CD1c-positive myeloid dendritic cell (primary cell): ENCODE data around the gene SLN.

Experiments used
- DNase-seq: peaks from one replicate; pipeline ENCODE4 v3.0.0-alpha.2; 2016; ENCODE audit errors: extremely low spot score

The SLN gene

DNA sequence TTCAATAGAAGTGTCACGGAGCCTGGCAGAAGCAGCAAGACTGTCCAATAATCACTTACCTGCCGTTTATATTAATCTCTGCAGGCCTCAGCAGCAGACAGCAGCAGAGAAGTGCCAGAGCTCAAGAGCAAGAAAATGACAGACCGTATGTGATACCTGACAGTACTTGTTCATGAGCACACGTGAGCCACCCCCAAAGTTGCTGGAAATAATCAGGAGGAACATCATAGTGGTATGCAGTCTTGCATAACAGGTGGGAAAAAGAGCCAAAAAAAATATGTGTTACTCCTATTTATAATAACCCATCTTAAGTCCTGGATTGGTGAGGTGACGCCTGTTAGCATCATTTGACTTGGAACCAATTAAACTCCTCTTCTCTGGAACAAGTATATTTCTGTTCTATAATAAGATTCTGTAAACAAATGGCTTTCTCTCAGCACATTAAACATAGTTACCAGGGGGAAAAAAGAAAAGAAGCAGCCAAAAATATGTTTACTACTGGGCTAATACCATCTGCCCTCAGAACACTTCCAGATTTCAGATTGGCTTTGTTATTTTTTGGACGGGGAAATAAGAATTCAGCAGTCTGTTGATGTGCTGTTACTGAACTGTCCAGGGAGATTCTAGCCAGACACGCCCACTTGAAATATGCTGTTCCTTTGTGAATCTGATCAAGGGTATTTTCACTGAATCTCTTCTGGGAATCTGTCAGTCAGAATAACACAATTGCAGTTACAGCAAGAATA, 7.9 kb upstream of the SLN start:
- no peak for DNase-seq

DNA sequence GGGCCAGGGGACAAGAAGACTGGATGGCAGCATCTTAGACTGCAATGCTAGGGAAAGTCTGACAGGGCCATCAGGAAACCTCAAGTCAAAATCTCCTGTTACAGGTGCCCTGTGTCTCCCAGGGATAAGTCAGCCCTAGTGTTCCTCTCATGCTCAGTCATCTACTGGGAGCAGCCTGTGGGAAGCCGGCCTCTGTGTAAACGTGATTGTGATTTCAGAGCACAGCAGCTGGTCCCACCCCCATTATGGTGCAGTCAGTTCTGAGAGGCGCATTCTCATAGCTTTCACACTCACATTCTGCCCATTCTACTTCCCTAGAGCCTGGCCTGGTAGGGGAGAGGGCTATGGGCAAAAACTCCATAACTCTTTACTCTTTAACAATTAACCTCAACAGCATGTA, 7.2 kb upstream of the SLN start:
- no peak for DNase-seq

DNA sequence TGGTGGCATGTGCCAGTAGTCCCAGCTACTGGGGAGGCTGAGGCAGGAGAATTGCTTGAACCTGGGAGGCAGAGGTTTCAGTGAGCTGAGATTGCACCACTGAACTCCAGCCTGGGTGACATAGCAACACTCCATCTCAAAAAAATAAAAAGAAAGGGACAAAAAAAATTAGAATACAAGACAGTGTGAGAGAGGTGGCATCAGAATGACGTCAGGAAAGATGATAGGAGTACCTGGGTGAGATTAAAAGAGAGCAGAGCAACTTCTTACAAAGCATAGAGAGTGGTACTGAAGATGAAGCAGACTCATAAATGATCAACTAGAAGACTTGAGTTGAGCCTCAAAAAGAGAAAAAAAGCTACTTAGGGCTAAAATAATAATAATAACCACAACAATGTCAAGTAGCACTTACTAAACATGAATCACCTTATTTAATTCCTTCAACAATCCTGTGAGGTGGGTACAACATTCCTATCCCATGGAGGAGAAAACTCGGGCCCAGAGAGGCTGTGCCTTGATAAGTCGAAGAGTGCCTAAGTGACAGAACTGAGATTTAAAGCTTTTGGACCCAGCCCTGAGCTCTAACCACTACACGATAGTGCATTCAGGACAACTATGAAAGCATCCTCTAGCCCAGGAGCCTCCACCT, 5.2 kb upstream of the SLN start:
- no peak for DNase-seq

DNA sequence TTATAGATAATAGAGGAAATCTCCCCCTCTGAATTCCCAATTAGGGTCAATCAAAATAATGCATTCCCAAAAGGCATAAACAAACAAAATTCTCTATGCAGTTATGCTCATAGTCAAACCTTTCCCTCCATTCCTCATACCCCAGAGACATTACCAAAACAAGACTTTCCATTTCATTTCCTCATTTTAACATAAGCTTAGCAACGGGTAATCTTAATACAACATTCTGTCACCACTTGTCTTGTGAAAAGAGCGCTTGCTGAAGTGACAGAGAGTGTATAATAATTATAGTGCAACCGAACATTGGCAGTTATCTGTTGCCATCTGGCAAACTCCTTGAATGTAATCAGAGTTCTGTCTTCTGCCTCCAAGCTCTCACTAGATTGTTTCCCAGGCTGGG, 1.2 kb upstream of the SLN start:
- DNase-seq: no peak

DNA sequence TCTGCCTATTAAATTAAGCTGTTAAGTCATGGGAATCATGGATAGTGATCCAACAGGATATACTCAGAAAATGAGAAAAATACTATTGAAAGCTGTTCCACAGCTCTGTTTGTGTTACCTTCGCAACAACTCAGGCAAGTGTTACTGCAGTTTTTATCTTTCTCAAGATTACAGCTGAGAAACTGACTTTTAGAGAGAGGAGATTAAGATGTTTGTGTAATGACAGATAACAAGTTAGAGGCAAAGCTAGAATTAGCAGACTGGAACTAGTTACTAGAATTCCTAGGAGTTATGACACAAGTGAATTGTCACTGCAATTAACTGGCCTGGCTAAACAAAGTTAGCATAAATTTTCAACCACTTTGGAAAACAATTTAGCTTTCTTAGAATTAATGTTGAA, 1.6 kb downstream of the SLN start:
- DNase-seq: no peak

DNA sequence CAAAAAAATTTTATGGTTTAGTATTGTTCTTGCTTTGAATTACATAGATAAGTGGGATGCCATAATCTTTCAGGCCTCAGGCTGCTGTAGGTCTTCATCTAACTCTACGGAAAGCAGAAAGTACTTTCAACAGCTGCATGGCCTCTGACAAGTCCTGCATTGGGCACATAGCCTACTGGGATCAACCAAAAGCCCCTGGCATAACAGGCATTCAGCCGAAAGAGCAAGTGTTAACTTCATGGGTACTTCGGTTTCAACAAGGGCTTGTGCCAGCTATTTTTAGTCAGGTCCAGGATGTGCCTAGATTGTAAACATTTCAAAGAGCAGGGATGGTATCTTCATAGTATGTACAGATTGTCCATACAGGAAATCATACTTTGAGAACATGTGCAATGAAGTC, 3.1 kb downstream of the SLN start:
- DNase-seq: no peak

DNA sequence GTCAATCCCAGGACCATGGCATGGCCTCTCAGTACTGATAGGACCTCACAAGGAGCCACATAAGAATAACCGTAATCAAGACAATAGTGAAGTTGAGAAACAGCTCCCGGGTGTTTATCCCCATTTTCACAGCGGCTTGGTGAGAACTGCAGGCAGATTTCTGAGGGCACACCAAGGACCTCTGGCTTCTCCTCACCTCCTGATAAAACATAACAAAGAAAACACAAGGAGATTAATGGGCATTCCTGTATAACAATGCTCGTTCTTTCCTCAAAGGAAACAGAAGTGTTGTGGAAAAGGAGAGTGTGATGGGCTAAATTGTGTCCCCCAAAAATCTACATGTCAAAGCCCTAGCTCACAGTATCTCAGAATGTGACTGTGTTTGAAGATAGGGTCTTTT, 4.0 kb downstream of the SLN start:
- no peak for DNase-seq

DNA sequence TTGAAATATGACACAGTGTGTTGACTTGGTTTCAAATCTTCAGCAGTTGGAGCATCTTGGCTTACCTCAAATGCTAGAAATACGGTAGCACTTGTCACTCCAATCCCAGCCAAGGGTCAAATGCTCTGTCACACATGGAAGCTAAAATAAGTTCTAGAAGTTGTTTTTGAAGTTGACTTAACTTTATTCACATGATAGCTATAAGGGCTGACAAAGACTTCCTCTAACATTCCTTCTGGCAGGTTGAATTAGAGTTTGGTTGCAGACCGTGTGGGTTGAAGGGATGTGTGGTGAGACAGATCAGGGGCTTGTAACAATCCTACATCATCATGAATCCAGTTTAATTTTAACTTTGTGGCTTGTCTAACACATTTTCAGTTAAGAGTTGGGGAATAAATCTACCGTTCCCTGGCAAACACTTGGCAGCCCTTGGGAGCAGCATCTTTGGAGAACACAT, 4.6 kb downstream of the SLN start:
- no peak for DNase-seq

DNA sequence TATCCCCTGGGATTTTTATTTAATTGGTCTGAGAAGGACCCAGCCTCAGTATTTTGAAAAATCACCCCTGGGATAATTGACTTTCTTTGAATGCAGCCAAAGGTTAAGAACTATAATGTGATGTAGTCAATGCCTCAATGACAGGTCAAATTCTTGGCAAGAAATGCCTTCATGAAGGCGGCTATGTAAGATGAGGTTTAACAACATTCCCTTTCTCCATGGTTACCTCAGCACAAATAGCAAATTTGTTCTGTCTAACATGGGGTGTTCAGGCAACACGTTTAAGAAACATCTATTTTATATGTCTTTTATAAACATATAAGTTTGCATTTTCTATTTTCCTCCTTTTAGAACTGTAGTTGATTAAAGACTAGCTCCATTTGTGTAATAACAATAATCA, 5.3 kb downstream of the SLN start:
- DNase-seq: no peak

DNA sequence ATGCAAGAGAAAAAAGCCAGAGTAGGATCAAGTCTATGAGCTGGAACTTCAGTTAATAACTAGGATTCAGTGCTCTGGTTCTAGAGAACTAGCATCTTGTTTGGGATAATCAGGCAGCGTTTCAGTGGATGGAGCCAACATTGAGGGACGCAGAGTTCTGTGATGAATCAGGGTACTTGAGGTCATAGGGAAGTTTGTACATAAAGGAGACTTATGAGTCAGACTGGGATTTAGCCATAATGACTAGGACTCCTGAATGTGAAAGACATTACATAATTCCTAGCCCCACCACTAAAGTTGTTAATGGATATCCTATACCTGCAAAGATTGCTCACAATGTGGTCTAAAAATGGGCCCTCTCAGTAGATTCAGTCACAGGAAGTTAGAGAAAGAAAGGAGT, 6.8 kb downstream of the SLN start:
- no peak for DNase-seq

DNA sequence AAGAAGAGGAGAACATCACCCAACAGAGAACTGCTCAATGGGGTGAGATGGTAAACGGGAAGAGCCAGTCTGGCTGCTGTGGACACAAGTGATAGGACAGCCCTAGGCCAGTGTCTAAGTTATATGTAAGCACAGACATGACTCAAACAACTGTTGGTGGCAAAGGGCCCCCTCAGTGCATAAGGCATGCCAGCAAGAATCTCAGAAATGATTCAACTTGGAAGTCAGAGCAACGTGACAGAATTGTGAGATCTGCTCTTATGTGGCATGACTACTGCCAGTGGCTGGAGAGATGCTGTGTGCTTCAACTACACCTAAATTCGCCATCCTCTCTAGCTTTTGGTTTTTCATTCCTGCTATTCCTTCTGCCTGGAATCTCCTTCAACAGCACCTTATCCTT, 7.4 kb downstream of the SLN start:
- no peak for DNase-seq

DNA sequence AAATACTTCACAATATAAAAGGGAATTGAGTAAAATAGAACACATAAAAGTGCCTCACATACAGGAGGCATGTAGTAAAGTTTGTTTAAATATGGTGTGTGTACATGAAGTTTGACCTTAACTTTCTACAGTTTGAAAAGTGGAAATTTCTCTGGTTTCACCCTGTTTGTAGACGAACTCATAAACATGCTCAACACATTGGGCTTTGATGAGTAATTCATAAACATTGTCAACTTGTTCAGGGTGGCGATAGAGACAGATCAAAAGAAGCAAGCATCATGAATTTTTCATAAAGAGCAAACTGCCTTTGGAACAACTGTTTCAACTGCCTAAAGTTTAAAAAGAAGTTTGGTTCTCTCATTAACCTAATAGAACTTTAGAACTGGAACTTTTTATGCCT, 9.1 kb downstream of the SLN start:
- DNase-seq: no peak

DNA sequence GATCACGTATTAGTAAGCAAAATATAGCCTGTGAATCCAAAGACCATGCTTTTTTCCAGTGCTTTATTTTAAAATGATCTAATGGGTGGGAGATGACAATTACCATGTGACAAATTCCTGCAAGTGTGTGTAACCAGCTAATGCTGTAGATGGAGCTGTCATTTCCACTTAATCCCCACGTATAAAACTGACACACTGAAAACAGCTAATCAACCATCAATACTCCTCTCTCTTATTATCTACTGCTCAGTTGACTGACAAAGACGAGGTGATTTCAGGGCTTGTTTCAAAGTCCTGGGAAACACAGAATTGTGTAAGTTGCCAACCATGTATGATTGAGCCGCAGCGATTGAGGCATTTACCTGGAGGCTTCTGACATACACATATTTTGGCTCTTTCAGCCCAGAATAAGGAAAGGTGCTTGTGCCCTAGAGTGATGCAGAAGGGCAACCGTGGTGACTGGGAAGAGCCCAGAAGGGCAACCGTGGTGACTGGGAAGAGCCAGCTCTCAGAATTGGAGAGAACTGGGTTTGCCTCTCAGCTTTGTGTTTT, 9.7 kb downstream of the SLN start:
- no peak for DNase-seq

DNA sequence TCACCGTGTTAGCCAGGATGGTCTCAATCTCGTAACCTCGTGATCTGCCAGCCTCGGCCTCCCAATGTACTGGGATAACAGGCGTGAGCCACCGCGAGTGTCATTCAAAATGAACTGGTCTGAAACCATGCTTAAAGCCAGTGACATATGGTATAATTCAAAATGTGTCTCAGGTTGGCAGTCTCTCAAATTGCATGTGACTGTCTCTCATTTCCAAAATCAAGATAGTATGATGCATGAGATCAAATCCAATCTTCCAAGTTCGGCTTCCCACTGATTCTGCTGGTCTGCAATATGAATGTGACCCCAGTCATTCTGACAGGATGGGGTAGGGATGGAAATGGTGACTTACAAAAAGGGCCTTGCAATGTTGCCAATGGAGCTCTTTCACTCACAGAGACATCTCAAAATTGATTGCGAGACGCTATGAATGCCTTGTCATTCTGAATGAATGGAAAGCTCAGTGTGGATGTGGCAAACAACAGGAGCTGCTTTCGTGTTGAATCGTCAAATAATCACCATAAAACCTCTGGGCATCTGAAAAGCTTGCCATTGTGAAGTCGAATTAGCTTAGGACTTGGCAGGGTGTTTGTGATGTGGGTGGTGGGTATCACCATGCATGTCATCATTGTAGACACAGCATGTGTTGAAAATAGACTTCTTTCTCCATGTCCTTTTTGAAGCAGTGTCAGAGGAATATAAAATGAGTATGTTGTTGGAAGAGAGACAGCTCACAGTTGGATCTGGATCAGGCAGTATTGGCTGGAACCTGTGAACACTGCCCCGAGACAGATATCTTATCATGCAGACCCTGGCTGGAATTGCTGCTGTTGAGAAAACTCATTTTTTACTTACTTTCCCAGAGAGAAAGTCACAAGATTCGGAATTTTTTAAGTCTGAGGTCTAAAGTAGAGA, 12.2 kb downstream of the SLN start:
- no peak for DNase-seq

DNA sequence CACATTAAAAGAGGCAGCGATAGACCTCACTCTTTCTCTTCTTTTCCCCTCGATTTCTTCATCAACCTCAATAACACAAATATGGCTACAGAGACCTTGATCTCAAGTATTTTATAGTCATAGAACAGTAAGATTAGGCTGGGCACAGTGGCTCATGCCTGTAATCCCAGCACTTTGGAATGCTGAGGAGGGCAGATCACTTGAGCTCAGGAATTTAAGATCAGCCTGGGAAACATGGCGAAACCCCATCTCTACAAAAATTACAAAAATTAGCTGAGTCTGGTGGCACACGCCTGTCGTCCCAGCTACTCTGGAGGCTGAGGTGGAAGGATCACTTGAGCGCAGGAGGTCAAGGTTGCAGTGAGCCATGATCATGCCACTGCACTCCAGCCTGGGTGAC, 14.6 kb downstream of the SLN start:
- no peak for DNase-seq

DNA sequence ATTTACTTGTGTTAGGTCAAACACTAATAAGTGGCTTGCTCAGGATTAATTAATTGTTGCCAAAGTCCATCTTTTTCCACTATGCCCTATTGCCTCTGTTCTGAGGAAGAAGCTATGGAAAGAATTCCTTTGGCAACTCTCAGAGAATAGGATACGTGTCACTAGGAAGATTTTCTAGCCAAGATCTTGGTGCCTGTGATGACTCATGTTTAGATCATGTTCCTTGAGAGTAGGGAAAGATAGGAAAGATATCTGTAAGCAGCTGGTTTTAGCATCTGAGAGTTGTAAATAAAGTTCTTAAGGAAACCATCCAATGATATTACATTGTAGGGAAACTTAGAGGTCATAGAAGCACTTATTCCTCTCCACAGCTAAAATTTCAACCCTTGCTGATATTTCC, 15.7 kb downstream of the SLN start:
- no peak for DNase-seq

DNA sequence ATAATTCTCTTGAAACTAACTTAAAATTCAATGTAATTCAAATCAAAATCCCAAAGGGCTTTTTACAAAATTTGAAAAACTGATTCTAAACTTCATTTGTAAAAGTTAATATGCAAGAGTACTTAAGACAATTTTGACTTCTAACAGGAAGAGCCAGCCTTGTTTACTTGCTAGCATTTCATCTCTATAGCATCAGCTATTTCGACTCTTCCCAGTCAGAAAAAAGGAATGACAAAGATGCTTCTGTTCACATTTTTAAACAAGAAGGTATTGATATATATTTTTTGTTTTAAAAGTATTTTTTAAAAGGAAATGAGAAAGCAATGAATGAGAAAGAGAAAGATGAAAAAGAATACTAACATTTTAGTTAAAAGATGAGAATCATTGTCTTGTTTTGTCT, 16.4 kb downstream of the SLN start:
- no peak for DNase-seq

DNA sequence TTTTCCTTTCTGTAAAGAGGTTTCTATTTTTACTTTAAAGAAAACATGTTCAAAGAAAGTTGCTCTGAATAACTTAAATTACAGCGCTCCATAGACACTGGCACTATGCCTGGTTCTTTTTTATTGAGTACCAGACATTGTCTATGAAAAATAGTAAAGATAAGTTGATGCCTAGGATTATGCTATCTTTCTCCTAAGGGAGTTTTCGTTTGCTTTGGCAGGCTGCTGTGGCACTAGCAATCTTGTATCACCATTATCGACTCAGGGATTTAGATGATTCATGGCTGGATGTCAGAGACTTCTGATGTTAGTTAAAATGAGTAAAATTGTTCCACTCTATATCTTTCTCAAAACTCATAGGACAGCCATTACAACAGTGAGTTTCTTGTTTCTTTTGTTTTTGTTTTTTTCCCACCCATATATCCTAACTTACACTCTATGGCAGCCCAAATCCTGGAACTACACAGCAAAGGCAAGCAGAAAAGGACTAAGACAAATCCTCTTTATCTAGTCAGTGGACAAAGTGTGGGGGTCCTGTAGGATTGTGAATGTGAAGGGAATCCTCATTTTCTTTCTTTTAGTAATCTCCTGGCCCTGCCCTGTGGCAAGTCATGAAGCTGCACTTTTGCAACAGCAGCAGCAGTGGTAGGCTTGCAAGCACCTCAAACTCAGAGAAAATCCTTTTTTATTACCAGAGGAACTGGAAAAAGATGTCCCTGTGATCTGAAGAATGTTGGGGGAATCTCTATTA, 20.7 kb downstream of the SLN start:
- no peak for DNase-seq

DNA sequence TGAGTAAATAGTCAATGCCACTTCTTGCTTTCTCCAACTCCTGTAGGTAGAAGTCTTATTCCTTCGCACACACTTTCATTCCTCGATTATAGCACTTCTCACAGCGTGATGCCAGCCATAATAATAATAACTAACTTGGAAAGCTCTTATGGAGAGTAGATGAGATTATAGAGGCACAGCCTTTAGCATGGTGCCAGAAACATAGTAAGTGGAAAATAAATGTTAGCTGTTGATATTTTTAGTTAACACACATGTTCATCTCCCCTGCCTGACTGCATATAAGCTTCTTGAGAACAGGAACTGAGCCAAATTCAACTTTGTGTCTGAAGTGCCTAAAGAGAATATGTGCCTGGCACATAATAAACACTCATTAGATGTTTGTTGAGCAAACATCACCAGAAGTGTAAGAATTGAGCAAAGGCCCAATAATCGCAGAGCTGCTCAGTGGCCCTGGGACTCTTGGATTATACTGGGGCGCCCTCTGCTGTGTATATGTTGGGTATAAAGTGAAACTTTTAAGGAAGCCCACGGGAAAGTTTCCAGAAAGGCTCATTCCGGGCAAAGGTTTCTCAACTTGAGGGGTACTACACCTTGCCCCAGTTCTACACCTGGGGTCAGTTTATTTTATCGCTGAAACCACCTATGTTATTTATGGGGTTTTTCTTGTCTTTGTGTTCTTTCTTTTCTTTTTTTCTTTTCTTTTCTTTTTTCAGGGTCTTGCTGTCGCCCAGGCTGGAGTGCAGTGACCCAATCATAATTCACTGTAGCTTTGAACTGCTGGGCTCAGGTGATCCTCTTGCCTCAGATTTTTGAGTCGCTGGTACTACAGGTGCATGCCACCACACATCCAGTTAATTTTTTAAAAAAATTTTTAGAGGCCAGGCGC, 22.3 kb downstream of the SLN start:
- peak; percentile 68 for DNase-seq

DNA sequence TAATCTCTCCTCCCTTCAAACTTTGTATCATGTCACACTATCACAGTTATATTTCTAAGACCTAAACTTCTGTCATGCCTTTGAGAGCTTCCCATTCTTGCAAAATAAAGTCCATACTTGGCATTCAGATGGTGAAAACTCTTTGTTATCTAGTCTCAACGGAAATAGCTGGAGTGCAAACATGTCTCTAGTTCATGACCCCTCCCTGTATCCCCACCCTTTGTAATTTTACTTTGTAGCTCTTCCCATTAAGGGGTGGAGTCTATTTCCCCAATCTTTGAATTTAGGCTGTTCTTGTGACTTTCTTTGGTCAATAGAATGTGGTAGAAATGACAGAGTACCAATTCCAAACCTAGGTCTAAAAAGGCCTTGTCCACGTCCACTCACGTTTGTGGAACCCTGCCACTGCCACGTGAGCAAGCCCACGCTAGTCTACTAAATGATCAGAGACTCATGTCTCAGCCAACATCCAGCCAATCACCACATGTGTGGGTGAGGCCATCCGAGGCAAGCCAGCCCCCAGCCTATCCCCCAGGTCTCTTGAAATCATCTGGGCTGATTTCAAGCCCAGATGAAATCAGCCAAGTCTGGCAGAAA, 23.4 kb downstream of the SLN start:
- no peak for DNase-seq
